Lower lobe of right lung (tissue), 2 donors: Measurements from ENCODE around the gene THY1. TPM values are rescaled to one million over a fixed set of nuclear protein-coding genes. Genes with fewer than 3 reads are reported as not detected.
"Not testable (repeated sequence)": the region's sequence is repeated elsewhere in the genome, so short reads cannot be mapped to it uniquely, and the experiment has no call there.

Experiments
- ATAC-seq, 2 donors: fragments of 200-7000 bp; cut with Tn5 transposase; one replicate each; pipeline ENCODE4 v1.9.1; 2020 to 2022; ENCODE audit warnings: mild to moderate bottlenecking in 2 of 2, moderate library complexity in 2 of 2
- DNase-seq: peaks from one replicate; pipeline ENCODE4 v3.0.0-alpha.2; 2020
- H3K27ac ChIP-seq: fragments of 200-600 bp; one replicate; pipeline ENCODE4 v1.8.0; 2022
- H3K27me3 ChIP-seq: fragments of 200-600 bp; one replicate; pipeline ENCODE4 v1.8.0; 2022; ENCODE audit warnings: low read depth
- H3K36me3 ChIP-seq: fragments of 200-600 bp; one replicate; pipeline ENCODE4 v1.8.0; 2022; ENCODE audit warnings: mild to moderate bottlenecking
- H3K4me1 ChIP-seq: fragments of 200-600 bp; one replicate; pipeline ENCODE4 v1.8.0; 2022
- H3K4me3 ChIP-seq: fragments of 200-600 bp; one replicate; pipeline ENCODE4 v1.8.0; 2022; ENCODE audit warnings: mild to moderate bottlenecking
- H3K9me3 ChIP-seq: fragments of 200-600 bp; one replicate; pipeline ENCODE4 v1.8.0; 2022
- CTCF ChIP-seq: fragments of 200-600 bp; IDR thresholded peaks from one replicate; pipeline ENCODE4 v1.8.0; 2022; ENCODE audit warnings: antibody characterized with exemption, mild to moderate bottlenecking
- intact Hi-C: fragments of 100-400 bp; cut with DNase I; formaldehyde crosslinking; loops from one replicate; pipeline ENCODE4 v1.11.0; 2022
- total RNA-seq: library from RNA; stranded (reverse); fragmentation: NEBNext Ultra II Directional; extraction: Animal tissue kit (Norgen Biotek cat#: 25700); gene quantifications from one replicate; pipeline ENCODE4 v1.2.1, GENCODE V29; 2021
- donor health status: DM: no; HTN: yes; CAD: no; lungs with severe emphysema.

The THY1 gene
- total RNA-seq, 1 donor from 2014 or later = 7.5 TPM

- Histone ChIP-seq H3K4me3 (no peak overlapping the region), H3K4me1 (no peaks in the 10 kb centered on the region), H3K36me3 (no peaks in the 10 kb centered on the region), H3K27me3 (no peaks in the 10 kb centered on the region), H3K27ac (no peak overlapping the region), H3K9me3 (no peaks in the 10 kb centered on the region)
- intact Hi-C loops = no loop called here
- TF ChIP-seq CTCF = no peak
- DNase-seq (no peak), ATAC-seq (no peak)
These were observed 34.9 kb downstream of the THY1 start for GRCh38 chr11:119388103-119388502.

- Histone ChIP-seq H3K9me3 (no peaks in the 10 kb centered on the region), H3K27ac (no peak overlapping the region), H3K4me3 (no peak overlapping the region), H3K36me3 (no peaks in the 10 kb centered on the region), H3K4me1 (peaks cover 14% of the 10 kb centered on the region), H3K27me3 (no peaks in the 10 kb centered on the region)
- ATAC-seq = no peak
- intact Hi-C loops = no loop called here
- DNase-seq = no peak
- TF ChIP-seq CTCF = no peak
These were observed 38.6 kb downstream of the THY1 start for GRCh38 chr11:119384332-119384731.

- H3K27me3 ChIP-seq, intact Hi-C loops, DNase-seq, H3K36me3 ChIP-seq, H3K9me3 ChIP-seq, H3K4me3 ChIP-seq, ATAC-seq, H3K27ac ChIP-seq: not testable (repeated sequence)
- H3K4me1 ChIP-seq = peaks cover 14% of the 10 kb centered on the region
These were observed 40.5 kb downstream of the THY1 start for GRCh38 chr11:119382513-119382912.

GRCh38 chr11:119382101-119382500 lies 40.9 kb downstream of the THY1 start:
- TF ChIP-seq CTCF = no peak
- no peaks in the 10 kb centered on the region for H3K9me3 ChIP-seq
- no peaks in the 10 kb centered on the region for H3K36me3 ChIP-seq
- H3K27ac ChIP-seq = peak overlapping the region; percentile 66
- peak overlapping the region; percentile 51 for H3K4me3 ChIP-seq
- no peaks in the 10 kb centered on the region for H3K27me3 ChIP-seq
- DNase-seq = no peak
- peaks cover 14% of the 10 kb centered on the region for H3K4me1 ChIP-seq
- no peak for ATAC-seq
- intact Hi-C loops = no loop called here

- peaks cover 20% of the 10 kb centered on the region for H3K4me1 ChIP-seq
- peak; percentile 89 for TF ChIP-seq CTCF
- peak within 1 kb of the TSS; percentile 66 for H3K27ac ChIP-seq
These were observed 41.6 kb downstream of the THY1 start, which contains the start of gene USP2 for GRCh38 chr11:119381181-119381988. USP2 (minus strand) TSS chr11:119381690; CDS start chr11:119373480, 8,210 bp downstream.

GRCh38 chr11:119380827-119381180 lies 42.2 kb downstream of the THY1 start:
- peaks cover 26% of the 10 kb centered on the region for H3K4me1 ChIP-seq
- no peaks in the 10 kb centered on the region for H3K36me3 ChIP-seq
- ATAC-seq (no peak), DNase-seq (no peak)
- intact Hi-C loops = no loop called here
- no peaks in the 10 kb centered on the region for H3K27me3 ChIP-seq
- peak overlapping the region; percentile 66 for H3K27ac ChIP-seq
- H3K4me3 ChIP-seq = peak overlapping the region; percentile 51
- H3K9me3 ChIP-seq = no peaks in the 10 kb centered on the region
- TF ChIP-seq CTCF = no peak

More at GRCh38 chr11:119381181-119381988, 41.6 kb downstream of the THY1 start, which contains the start of gene USP2:
- H3K36me3 ChIP-seq = no peaks in the 10 kb centered on the region
- H3K9me3 ChIP-seq = no peaks in the 10 kb centered on the region
- no peaks in the 10 kb centered on the region for H3K27me3 ChIP-seq
- intact Hi-C loops = no loop called here
- ATAC-seq (peak; percentile 98 to 99), DNase-seq (peak; percentile 98)
- peak within 1 kb of the TSS; percentile 51 for H3K4me3 ChIP-seq
